Endothelial cell of umbilical vein (primary cell): Measurements from ENCODE around the gene DEF6.

Experiments used
- CTCF ChIP-seq, 2 donors: IDR thresholded peaks; 1 replicate in 1 of 2; 2 replicates in 1 of 2; pipeline ENCODE4 v1.5.1; 2011; ENCODE audit warnings: low read length in 2 of 2, mild to moderate bottlenecking in 2 of 2, moderate library complexity in 2 of 2, control low read depth in 1 of 2, inconsistent platforms in 1 of 2, low read depth in 1 of 2; ENCODE audit not compliant: insufficient read depth in 1 of 2; ENCODE audit errors: extremely low read depth in 1 of 2
- EZH2 ChIP-seq: IDR thresholded peaks from 2 replicates; pipeline ENCODE4 v1.6.1; 2012; ENCODE audit warnings: borderline replicate concordance, low read depth, mild to moderate bottlenecking, moderate library complexity, low read length, inconsistent platforms; ENCODE audit not compliant: severe bottlenecking
- GATA2 ChIP-seq: IDR thresholded peaks from 2 replicates; pipeline ENCODE4 v1.7.0; 2011; ENCODE audit warnings: low read depth, mild to moderate bottlenecking, moderate library complexity, mixed read lengths, low read length; ENCODE audit not compliant: insufficient read length, insufficient read depth
- MAX ChIP-seq: IDR thresholded peaks from 2 replicates; pipeline ENCODE4 v1.6.1; 2011; ENCODE audit not compliant: insufficient read depth, insufficient read length
- MYC ChIP-seq: IDR thresholded peaks from one replicate; pipeline ENCODE4 v1.6.1; 2011; ENCODE audit warnings: mild to moderate bottlenecking, low read depth, low read length
- POLR2A ChIP-seq: IDR thresholded peaks from 2 replicates; pipeline ENCODE4 v1.6.1; 2012; ENCODE audit warnings: low read depth, mild to moderate bottlenecking, control low read depth, low read length
- POLR2AphosphoS5 ChIP-seq: IDR thresholded peaks from 2 replicates; pipeline ENCODE4 v1.6.1; 2012; ENCODE audit warnings: low read depth, mild to moderate bottlenecking, control low read depth, low read length, moderate library complexity; ENCODE audit not compliant: insufficient read depth

- TF ChIP-seq EZH2, result no peak
- no peak for TF ChIP-seq POLR2A
- no peak for TF ChIP-seq POLR2AphosphoS5
- TF ChIP-seq CTCF (IDR thresholded peaks at IDR 0.05; ENCODE audit: extremely low read depth in 1 of 2, insufficient read depth in 1 of 2, low read depth in 1 of 2, low read length in 2 of 2), result no peak
- TF ChIP-seq MAX, result no peak
- TF ChIP-seq GATA2, result no peak
- TF ChIP-seq MYC, result no peak
Measured at GRCh38 chr6:35287671-35288396, 9.8 kb upstream of the DEF6 start.
